ENCODE measurements around the gene AAGAB.

- TF ChIP-seq CTCF (conservative IDR thresholded peaks at IDR 0.05) (no peak), ZFX (IDR thresholded peaks at IDR 0.05) (no peak)
Measured at GRCh38 chr15:67174864-67175573, 79.4 kb downstream of the AAGAB start.

Data from C4-2B (cell line).